ENCODE data around the gene PIK3AP1. TPM values are rescaled to one million over a fixed set of nuclear protein-coding genes. Genes with fewer than 3 reads are reported as not detected.

PIK3AP1 gene
- total RNA-seq, 4 donors from 2014 or later, result 1.7 to 10.6 (median 8.4) TPM

DNA sequence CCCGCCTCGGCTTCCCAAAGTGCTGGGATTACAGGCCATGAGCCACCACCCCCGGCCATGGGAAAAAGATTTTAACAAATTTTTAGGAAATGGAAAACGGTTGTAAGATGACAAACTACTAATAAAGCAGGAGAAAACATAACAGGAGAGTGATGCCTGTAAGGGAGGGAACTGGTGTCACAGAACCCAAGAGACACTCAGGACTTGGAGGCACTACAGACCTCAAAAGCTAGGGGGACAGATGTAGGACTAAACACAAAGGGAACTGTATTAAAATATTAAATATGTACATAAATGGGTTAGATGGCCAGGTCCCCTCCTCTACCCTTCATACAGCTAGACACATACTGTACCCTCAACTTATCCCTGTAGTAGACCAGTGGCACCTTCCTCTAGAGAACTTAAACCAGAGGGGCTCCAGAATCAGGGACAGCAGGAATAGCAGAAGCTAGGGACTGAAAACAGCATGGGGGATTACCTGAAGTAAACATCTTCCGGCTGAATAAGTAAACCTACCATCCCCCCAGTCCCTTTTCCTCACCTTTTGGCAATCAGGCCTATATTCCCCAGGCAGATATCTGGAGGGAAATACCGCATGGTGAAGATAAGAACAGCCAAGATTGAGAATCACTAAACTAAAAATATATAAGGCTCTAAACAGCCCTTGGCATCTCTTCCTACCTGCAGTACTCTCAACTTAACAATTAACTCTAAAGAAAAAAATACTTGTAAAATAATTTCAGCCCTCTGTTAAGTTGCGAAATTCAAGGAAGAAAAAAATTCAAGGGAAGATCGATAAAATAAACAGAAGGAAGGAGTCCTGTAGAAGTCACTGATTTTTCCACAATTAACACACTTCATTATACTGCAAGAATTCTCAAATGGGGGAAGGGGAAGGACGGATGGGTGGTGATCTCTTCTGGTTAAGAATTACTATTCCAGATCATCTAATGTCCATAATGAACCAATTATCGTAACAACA, 149.0 kb downstream of the PIK3AP1 start:
- H3K4me1 ChIP-seq, result peaks cover 3 to 6% of the 10 kb centered on the region in 2 donors
- no peak for DNase-seq
- no peak overlapping the region for H3K27ac ChIP-seq
- no peaks in the 10 kb centered on the region for H3K36me3 ChIP-seq
- TF ChIP-seq POLR2A (IDR thresholded peaks at IDR 0.05) (no peak), CTCF (IDR thresholded peaks at IDR 0.05) (no peak)
- no peaks in the 10 kb centered on the region for H3K9me3 ChIP-seq
- no peaks in the 10 kb centered on the region for H3K27me3 ChIP-seq
- H3K4me3 ChIP-seq, result no peak overlapping the region
- intact Hi-C loops (cut with DNase I; ENCODE audit: low total_unique reads), result no loop called here

DNA sequence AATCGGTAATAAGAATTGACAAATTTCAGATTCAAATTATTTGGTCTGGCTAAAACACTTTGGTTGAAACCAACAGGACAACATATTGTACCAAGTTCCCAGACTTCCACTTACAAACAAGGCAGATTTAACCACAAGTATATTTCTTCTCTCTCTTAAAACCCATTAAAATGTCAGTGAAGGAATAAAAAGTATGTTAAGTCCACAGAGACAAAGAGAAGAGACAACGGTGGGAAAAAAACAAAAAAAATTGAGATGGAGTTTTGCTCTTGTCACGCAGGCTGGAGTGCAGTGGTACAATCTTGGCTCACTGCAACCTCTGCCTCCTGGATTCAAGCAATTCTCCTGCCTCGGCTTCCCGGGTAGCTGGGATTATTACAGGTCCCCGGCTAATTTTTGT, 149.8 kb downstream of the PIK3AP1 start:
- H3K4me3 ChIP-seq, result no peak overlapping the region
- TF ChIP-seq POLR2A (IDR thresholded peaks at IDR 0.05) (no peak), CTCF (IDR thresholded peaks at IDR 0.05) (no peak)
- no peaks in the 10 kb centered on the region for H3K27me3 ChIP-seq
- H3K36me3 ChIP-seq, result no peaks in the 10 kb centered on the region
- no peaks in the 10 kb centered on the region for H3K9me3 ChIP-seq
- DNase-seq, result no peak
- intact Hi-C loops (cut with DNase I; ENCODE audit: low total_unique reads), result no loop called here
- H3K4me1 ChIP-seq, result peaks cover 6% of the 10 kb centered on the region in 2 donors
- H3K27ac ChIP-seq, result no peak overlapping the region

DNA sequence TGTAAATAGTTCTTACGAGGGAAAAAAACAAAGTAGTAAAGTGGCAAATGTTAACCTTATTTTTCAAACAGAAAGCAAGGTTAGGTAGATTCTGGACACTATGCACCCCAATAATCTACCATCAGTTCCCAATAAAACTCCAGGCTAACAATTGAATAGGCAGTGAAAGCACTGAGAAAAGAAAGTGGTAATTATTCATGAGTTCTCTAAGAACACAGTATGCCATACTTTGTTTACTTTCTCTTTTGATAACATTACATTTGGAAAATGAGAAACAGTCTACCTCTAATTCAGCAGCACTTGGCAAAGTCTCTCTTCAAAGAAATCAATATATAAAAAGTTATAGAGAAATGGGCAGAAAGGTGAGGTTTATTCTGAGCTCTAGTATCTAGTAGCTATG, 151.9 kb downstream of the PIK3AP1 start:
- Histone ChIP-seq H3K4me3 (no peak overlapping the region), H3K27ac (no peak overlapping the region), H3K9me3 (no peaks in the 10 kb centered on the region), H3K4me1 (peaks cover 6% of the 10 kb centered on the region in 2 donors), H3K27me3 (no peaks in the 10 kb centered on the region), H3K36me3 (no peaks in the 10 kb centered on the region)
- no peak for DNase-seq
- TF ChIP-seq POLR2A (IDR thresholded peaks at IDR 0.05) (no peak), CTCF (IDR thresholded peaks at IDR 0.05) (no peak)
- intact Hi-C loops (cut with DNase I; ENCODE audit: low total_unique reads), result no loop called here

- Histone ChIP-seq H3K27ac (no peak overlapping the region), H3K4me1 (peaks cover 5 to 6% of the 10 kb centered on the region in 2 donors), H3K27me3 (no peaks in the 10 kb centered on the region), H3K36me3 (no peaks in the 10 kb centered on the region), H3K9me3 (no peaks in the 10 kb centered on the region), H3K4me3 (no peak overlapping the region)
- DNase-seq, result no peak
- intact Hi-C loops (cut with DNase I; ENCODE audit: low total_unique reads), result no loop called here
- no peak for TF ChIP-seq CTCF (IDR thresholded peaks at IDR 0.05)
- no peak for TF ChIP-seq POLR2A (IDR thresholded peaks at IDR 0.05)
These were observed 154.5 kb downstream of the PIK3AP1 start for GRCh38 chr10:96565774-96566173.

All from uterus (tissue), 4 donors.